HG02840 (cell line): ENCODE measurements around the gene ARHGAP18.

Experiments
- ATAC-seq: cut with Tn5 transposase; IDR thresholded peaks from one replicate; pipeline ENCODE4 v1.9.1; 2021; ENCODE audit warnings: mild to moderate bottlenecking, moderate library complexity, moderate number of reproducible peaks; ENCODE audit not compliant: unreplicated experiment, low FRiP score

ARHGAP18 gene

GRCh38 chr6:129726650-129727049, 16.7 kb upstream of the ARHGAP18 start:
- no peak for ATAC-seq

DNA sequence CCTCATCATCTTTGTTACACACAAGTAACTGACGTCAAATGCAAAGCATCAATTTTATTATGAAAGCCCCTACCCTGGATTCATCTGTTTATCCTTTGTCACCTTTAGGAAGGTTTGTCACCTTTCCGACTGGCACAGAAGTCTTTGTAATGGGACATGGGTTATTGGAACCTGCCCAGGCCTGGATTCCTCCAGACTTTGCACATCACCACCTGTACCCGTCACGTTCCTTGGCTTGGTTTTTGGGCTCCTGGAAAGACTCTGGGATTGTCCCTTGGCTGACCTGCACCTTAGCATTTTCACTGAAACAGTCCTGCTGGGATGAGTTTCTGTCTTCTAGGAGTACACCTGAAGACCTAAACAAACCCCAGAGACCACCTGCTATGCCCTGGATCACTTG, 15.4 kb upstream of the ARHGAP18 start:
- no peak for ATAC-seq

- ATAC-seq = no peak
Measured at GRCh38 chr6:129719692-129720091, 9.7 kb upstream of the ARHGAP18 start.

GRCh38 chr6:129717277-129717676, 7.3 kb upstream of the ARHGAP18 start:
- no peak for ATAC-seq

DNA sequence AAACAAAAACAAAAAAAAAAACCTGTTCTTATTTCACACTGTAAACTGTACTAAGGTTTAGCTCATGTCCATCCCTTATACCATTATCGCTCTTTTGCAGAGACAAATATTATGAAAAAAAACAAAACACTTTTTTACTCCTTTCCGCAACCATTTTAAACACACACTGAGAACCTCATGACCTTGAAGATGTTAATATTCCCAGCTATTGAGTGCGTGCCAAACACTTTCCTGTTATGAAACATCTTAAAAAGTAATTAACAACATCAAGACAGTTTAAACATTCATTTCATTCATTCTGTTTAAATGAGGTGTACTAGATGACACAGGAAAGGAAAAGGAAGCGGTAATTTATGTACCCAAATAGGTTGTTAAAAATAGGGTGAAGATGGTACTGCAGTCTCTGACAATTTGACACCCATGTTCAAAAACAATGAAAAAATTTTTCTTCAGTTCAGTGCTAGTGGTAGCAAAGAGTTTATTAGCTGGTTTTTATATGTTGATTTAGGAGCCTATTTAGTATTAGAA, 3.9 kb upstream of the ARHGAP18 start:
- no peak for ATAC-seq

- ATAC-seq = no peak
Measured at GRCh38 chr6:129711271-129711631, 1.3 kb upstream of the ARHGAP18 start.

- no peak for ATAC-seq
Measured at GRCh38 chr6:129710450-129711270, 683 bp upstream of the ARHGAP18 start.

- ATAC-seq = peak; percentile 18
Measured at GRCh38 chr6:129709196-129709768, 695 bp downstream of the ARHGAP18 start.

GRCh38 chr6:129708496-129709195, 1.3 kb downstream of the ARHGAP18 start:
- no peak for ATAC-seq

DNA sequence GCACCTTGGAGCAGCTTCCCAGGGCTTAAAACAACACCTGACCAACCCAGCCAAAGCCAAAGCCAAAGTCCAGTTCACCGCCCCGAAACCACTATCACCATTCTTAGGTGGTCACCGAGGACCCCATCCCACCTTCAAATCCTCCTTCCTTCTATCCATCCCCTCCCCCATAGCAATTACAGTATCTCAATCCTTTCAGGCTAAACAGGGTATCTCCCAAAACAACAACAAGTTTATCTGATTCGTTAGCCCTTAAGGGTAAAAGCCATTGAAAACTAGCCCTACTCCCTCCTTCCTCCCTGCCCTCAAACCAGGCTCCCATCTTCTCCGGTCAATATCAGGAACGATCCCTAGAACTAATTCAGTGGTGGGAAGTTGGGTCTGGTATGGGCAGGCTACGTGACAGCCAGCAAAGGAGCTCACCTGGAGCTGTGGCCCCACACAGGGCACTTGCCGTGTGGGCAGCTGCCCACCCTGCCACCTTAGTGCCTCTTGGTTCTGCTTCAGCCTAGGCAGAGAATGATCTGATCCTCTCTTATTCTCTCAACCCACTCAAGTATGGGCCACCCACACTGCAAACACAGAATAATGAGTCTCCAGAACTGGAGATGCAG, 2.0 kb downstream of the ARHGAP18 start:
- no peak for ATAC-seq

DNA sequence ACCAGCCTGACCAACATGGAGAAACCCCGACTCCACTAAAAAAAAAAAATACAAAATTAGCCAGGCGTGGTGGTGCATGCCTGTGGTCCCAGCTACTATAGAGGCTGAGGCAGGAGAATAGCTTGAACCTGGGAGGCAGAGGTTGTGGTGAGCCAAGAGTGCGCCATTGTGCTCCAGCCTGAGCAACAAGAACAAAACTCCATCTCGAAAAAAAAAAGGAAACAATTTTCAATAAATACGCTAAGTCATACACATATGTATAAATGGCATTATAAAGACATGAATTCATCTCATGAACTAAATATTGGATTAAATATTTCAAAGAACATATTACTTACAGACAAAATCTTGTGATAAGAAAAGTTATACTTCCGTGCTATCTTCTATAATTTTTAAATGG, 2.9 kb downstream of the ARHGAP18 start:
- no peak for ATAC-seq

- no peak for ATAC-seq
Measured at GRCh38 chr6:129705212-129705611, 4.8 kb downstream of the ARHGAP18 start.

GRCh38 chr6:129704708-129705107, 5.3 kb downstream of the ARHGAP18 start:
- ATAC-seq = no peak

DNA sequence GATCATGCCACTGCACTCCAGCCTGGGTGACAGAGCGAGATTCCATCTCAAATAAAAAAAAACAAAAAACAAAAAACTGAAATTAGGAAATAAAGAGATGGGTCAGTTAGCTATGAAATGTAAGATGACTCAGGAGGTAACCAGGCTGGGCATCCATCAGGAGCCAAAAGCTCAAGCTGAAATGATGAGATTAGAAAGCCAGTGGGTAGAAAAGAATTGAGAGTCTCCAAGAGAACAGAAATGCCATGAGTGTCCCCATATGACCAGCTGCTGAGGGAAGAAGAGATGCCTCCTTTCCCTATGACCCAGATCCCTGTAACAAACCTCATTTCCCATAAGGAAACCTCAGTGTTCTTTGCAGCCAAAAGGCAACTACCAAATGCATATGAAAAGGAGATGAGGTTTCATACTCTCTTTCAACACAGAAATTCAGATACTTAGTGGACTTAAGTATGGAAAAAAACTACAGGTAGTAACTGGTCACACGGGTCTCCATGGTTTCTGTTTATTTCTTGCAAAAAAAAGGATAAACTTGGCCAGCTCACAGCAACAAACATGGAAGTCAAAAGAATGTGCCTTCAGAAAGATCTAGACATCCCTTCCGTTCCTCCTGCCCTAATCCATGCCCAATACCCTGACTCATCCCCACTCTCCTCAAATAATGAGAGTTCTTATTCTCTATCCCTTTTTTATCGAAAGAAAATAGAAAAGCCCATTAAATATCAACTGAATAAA, 8.1 kb downstream of the ARHGAP18 start:
- no peak for ATAC-seq

DNA sequence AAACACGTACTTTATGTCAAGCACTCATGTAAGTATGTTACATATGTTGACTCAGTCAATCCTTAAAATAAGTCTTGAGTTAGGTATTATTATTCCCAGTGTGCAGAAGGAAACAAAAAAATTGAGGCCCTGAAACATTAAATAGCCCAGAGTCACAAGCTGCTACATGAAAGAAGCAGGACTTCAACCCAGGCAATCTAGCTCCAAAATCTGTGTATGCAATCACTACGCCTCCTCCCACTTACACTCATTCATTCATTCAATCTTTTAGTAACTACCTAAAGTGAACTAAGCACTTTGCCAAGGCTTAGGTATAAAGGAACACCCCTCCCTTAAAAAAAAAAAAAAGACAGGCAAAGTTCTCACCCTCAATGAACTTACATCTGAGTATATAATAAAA, 9.3 kb downstream of the ARHGAP18 start:
- no peak for ATAC-seq

GRCh38 chr6:129699659-129700058, 10.3 kb downstream of the ARHGAP18 start:
- no peak for ATAC-seq

GRCh38 chr6:129698430-129698829, 11.5 kb downstream of the ARHGAP18 start:
- ATAC-seq = no peak

DNA sequence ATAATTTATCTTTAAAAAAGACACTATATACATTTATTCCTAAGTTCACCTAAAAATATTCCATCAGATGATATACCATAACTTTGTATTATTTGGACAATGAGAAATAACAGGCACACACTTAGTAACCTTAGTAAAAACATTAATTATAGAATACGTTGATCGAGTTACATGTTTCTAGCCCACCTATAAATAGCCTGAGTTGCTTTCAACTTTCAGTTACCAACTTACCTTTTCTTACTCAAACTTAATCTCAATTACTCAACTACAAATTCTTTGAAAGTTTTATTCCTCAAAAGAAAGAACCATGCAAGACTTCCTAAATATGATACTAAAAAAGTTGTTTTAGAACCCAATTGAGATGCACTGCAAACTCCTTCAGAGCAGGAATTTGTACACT, 12.2 kb downstream of the ARHGAP18 start:
- ATAC-seq = no peak

- no peak for ATAC-seq
Measured at GRCh38 chr6:129696843-129697242, 13.1 kb downstream of the ARHGAP18 start.

- no peak for ATAC-seq
Measured at GRCh38 chr6:129696028-129696418, 14.0 kb downstream of the ARHGAP18 start.
